D721Med (cell line): ENCODE data around the gene TIMM29.

Experiments
- DNase-seq: peaks from one replicate; pipeline ENCODE4 v3.0.0; 2011; ENCODE audit warnings: low spot score; ENCODE audit not compliant: insufficient read length
- FAIRE-seq: peaks from 2 replicates; lab custom pipeline; 2011; peaks lifted over from hg19 to GRCh38; lab: Jason Lieb, UNC
- CTCF ChIP-seq: IDR thresholded peaks from 2 replicates; pipeline ENCODE4 v1.5.1; 2012; ENCODE audit warnings: mild to moderate bottlenecking, control low read depth; ENCODE audit not compliant: insufficient read depth; ENCODE audit errors: missing control alignments

Gene TIMM29

GRCh38 chr19:10896851-10897526, 31.6 kb upstream of the TIMM29 start:
- DNase-seq (no peak), FAIRE-seq (no peak)
- no peak for TF ChIP-seq CTCF

GRCh38 chr19:10898633-10899032, 30.0 kb upstream of the TIMM29 start:
- FAIRE-seq: no peak
- no peak for DNase-seq
- TF ChIP-seq CTCF: no peak

- no peak for DNase-seq
- TF ChIP-seq CTCF: no peak
- FAIRE-seq: no peak
These were observed 29.4 kb upstream of the TIMM29 start for GRCh38 chr19:10899151-10899653.

GRCh38 chr19:10907925-10908324, 20.7 kb upstream of the TIMM29 start:
- FAIRE-seq (no peak), DNase-seq (no peak)
- TF ChIP-seq CTCF: no peak

GRCh38 chr19:10908380-10908960, 20.1 kb upstream of the TIMM29 start:
- FAIRE-seq (no peak), DNase-seq (no peak)

GRCh38 chr19:10911579-10912363, 16.8 kb upstream of the TIMM29 start:
- FAIRE-seq (no peak), DNase-seq (no peak)
- TF ChIP-seq CTCF: no peak

More at GRCh38 chr19:10908380-10908960, 20.1 kb upstream of the TIMM29 start:
- no peak for TF ChIP-seq CTCF
